Astrocyte of the spinal cord (primary cell): ENCODE data around the gene FBXO2.

ENCODE experiments used
- DNase-seq: peaks from one replicate; pipeline ENCODE4 v3.0.0; 2011; ENCODE audit warnings: low read depth, low spot score
- H3K4me3 ChIP-seq: 2 replicates; pipeline ENCODE4 v1.5.1; 2011; ENCODE audit warnings: low read depth, mild to moderate bottlenecking, low read length, moderate library complexity
- CTCF ChIP-seq: IDR thresholded peaks from 2 replicates; pipeline ENCODE4 v1.5.1; 2012; ENCODE audit warnings: low read depth, mild to moderate bottlenecking, low read length, inconsistent platforms
- in situ Hi-C: cut with HindIII; loops from 2 replicates; pipeline ENCODE4 v1.10.0; 2017; ENCODE audit warnings: low sequenced_read_pairs

Gene FBXO2

GRCh38 chr1:11664336-11665065 is 10.3 kb upstream of the FBXO2 start:
- DNase-seq = no peak
- in situ Hi-C loops = no loop called here
- TF ChIP-seq CTCF = no peak
- peak overlapping the region; percentile 40 for H3K4me3 ChIP-seq

GRCh38 chr1:11661103-11661502 is 6.9 kb upstream of the FBXO2 start:
- H3K4me3 ChIP-seq = no peak overlapping the region
- in situ Hi-C loops = no loop called here
- DNase-seq = no peak
- no peak for TF ChIP-seq CTCF

GRCh38 chr1:11659748-11660147 is 5.5 kb upstream of the FBXO2 start:
- no peak for DNase-seq
- no peak overlapping the region for H3K4me3 ChIP-seq
- TF ChIP-seq CTCF = no peak
- in situ Hi-C loops = no loop called here

GRCh38 chr1:11658542-11658941 is 4.3 kb upstream of the FBXO2 start:
- TF ChIP-seq CTCF = no peak
- in situ Hi-C loops = no loop called here
- no peak overlapping the region for H3K4me3 ChIP-seq
- no peak for DNase-seq

GRCh38 chr1:11657654-11658053 is 3.4 kb upstream of the FBXO2 start:
- in situ Hi-C loops = no loop called here
- no peak for TF ChIP-seq CTCF
- DNase-seq = no peak
- H3K4me3 ChIP-seq = no peak overlapping the region

- peak overlapping the region; percentile 59 for H3K4me3 ChIP-seq
- no peak for TF ChIP-seq CTCF
- in situ Hi-C loops = no loop called here
- no peak for DNase-seq
Observed at GRCh38 chr1:11654939-11655808, 945 bp upstream of the FBXO2 start.
